NK-92 (cell line): Measurements from ENCODE around the gene PNPLA6.
"Not testable (repeated sequence)": the region's sequence is repeated elsewhere in the genome, so short reads cannot be mapped to it uniquely, and the experiment has no call there.

Source experiments
- DNase-seq: peaks from one replicate; lab custom pipeline; 2025; ENCODE audit not compliant: unreplicated experiment; lab: John Stamatoyannopoulos, UW

PNPLA6 gene

GRCh38 chr19:7529610-7530490 lies 5.7 kb upstream of the PNPLA6 start:
- DNase-seq = no peak

GRCh38 chr19:7533281-7533885 lies 2.1 kb upstream of the PNPLA6 start:
- no peak for DNase-seq

- peak; percentile 24 for DNase-seq
Measured at GRCh38 chr19:7533925-7534480, 1.5 kb upstream of the PNPLA6 start.

GRCh38 chr19:7534531-7535046 lies 928 bp upstream of the PNPLA6 start:
- DNase-seq = no peak

GRCh38 chr19:7535998-7536695 lies 630 bp downstream of the PNPLA6 start:
- no peak for DNase-seq

- DNase-seq = not testable (repeated sequence)
Measured at GRCh38 chr19:7538990-7539389, 3.5 kb downstream of the PNPLA6 start.

- DNase-seq = no peak
Measured at GRCh38 chr19:7539827-7540425, 4.4 kb downstream of the PNPLA6 start.

- DNase-seq = no peak
Measured at GRCh38 chr19:7540761-7541474, 5.4 kb downstream of the PNPLA6 start.

GRCh38 chr19:7541475-7541824 lies 5.9 kb downstream of the PNPLA6 start:
- no peak for DNase-seq

- DNase-seq = no peak
Measured at GRCh38 chr19:7541828-7542443, 6.4 kb downstream of the PNPLA6 start.

GRCh38 chr19:7542556-7543348 lies 7.2 kb downstream of the PNPLA6 start:
- DNase-seq = no peak

GRCh38 chr19:7544626-7545025 lies 9.1 kb downstream of the PNPLA6 start:
- no peak for DNase-seq

- DNase-seq = no peak
Measured at GRCh38 chr19:7545300-7545699, 9.8 kb downstream of the PNPLA6 start.

GRCh38 chr19:7545904-7546303 lies 10.4 kb downstream of the PNPLA6 start:
- DNase-seq = no peak

GRCh38 chr19:7547159-7547558 lies 11.6 kb downstream of the PNPLA6 start:
- DNase-seq = no peak

- no peak for DNase-seq
Measured at GRCh38 chr19:7549429-7550148, 14.1 kb downstream of the PNPLA6 start.

GRCh38 chr19:7550169-7550770 lies 14.8 kb downstream of the PNPLA6 start:
- no peak for DNase-seq
